HG03066 (cell line): Measurements from ENCODE around the gene SEC62.
A peak's percentile ranks its signal among the peaks of the same experiment; 100 is the strongest.

Experiments used
- ATAC-seq: cut with Tn5 transposase; IDR thresholded peaks from one replicate; pipeline ENCODE4 v1.9.1; 2021; ENCODE audit warnings: low read depth; ENCODE audit not compliant: unreplicated experiment

SEC62 gene, protein sequence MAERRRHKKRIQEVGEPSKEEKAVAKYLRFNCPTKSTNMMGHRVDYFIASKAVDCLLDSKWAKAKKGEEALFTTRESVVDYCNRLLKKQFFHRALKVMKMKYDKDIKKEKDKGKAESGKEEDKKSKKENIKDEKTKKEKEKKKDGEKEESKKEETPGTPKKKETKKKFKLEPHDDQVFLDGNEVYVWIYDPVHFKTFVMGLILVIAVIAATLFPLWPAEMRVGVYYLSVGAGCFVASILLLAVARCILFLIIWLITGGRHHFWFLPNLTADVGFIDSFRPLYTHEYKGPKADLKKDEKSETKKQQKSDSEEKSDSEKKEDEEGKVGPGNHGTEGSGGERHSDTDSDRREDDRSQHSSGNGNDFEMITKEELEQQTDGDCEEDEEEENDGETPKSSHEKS

DNA sequence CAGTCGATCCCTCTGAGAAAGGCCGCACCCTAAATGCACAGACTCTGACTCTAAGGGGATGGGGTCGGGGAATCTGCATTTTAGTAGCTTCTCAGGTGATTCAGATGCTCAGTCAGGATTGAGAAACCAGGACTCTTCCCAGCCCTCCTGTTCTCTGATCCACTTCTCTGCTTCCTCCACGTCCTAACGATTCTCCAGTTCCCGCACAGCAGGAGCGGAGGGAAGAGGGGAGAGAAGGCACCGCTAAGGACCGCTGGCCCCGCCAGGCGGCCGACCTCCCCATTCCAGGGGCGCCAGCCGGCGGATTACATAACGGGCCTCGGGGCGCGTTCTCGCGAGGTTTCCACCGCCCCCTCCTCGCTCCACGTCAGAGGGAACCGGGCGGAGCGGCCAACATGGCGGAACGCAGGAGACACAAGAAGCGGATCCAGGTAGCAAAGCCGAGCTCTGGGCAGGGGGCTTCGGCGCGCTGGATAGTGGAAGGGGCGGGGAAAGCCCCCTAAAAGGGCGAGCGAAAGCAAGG is at the start of gene SEC62:
TSS of gene SEC62 (plus strand) at position 380 of the 523 bp plus-strand sequence. CDS start at position 396, 16 bp downstream.
- ATAC-seq, result peak; percentile 90

DNA sequence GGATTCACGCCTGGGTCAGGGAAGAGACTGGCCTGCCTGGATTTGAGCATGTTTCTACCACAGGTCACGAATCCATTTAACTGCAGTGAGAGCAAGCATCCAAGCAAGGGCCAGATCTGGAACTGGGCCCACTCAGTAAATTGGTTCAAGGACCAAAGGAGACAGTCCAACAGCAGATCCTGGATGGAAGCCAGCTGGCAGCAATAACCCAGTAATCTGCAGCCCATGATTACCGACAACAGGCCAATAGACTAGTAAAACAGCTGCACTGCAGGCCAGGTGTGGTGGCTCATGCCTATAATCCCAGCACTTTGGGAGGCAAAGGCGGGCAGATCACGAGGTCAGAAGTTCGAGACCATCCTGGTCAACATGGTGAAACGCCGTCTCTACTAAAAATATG is 43.4 kb upstream of the SEC62 start:
- no peak for ATAC-seq

DNA sequence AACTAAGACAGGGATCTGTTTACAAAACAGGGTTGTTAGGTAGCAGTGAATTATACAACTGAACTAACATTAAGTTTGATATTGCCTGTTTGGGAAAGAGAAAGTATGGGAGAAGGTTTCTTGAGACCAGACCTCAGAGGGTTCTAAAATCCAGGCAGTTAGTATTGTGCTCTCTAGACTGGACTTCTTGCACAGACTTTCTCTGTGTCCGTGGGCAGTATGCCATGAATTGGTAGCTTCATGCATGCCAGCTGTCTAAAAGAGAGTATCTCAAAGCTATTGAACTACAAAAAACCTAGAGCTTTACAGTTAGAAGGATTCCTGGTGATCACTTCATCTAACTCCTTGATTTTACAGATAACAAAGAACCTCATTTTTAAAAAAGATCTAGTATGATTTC is 42.8 kb upstream of the SEC62 start:
- ATAC-seq, result no peak

DNA sequence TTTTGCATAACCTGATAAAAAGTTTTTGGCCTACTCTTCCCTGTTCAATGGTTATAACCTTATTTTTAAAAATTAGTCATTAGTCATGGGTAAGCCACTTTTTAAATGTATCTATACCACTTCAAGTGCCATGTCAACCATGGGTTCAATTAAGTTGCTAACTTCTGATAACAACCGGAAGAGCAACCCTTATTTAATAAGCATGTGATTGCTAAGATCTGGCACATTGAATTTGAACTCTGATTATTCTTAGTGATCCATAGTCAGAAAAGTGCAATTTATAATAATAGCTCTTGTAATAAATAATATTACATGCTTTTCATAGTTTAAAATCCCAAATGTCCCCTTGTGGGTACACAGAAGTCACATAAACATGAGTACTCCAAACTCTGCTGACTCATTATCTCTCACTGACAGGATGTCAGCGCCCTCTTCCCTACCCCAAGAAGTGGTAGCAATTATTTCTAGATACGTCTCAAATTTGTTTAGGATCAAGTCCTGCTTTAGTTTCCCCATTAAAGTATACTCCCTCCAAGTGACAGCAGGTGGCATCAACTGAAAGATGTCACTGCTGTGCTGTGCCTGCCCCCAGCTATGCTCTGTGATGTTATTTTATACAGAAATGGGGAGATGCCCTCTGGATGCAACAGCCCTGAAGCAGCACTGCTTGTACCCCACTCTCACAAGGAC is 36.6 kb upstream of the SEC62 start:
- no peak for ATAC-seq

DNA sequence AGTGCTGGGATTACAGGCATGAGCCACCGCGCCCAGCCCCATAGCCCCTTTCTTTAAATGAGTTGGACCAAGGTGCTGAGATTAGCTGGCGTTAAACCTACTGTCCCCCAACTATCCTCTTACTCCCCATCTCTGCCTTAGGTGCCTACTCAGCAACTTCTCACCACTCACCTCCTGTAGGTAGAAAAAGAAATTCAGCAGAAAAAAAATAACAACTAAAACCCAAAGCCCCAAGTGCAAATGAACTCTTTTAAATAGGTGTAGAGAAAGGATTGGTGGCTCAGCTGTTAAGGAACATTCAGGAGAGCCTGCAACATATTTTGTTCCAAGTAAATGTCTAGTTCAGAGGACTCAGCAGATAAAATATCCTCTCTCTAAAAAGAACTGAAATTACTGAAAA is 35.8 kb upstream of the SEC62 start:
- no peak for ATAC-seq

DNA sequence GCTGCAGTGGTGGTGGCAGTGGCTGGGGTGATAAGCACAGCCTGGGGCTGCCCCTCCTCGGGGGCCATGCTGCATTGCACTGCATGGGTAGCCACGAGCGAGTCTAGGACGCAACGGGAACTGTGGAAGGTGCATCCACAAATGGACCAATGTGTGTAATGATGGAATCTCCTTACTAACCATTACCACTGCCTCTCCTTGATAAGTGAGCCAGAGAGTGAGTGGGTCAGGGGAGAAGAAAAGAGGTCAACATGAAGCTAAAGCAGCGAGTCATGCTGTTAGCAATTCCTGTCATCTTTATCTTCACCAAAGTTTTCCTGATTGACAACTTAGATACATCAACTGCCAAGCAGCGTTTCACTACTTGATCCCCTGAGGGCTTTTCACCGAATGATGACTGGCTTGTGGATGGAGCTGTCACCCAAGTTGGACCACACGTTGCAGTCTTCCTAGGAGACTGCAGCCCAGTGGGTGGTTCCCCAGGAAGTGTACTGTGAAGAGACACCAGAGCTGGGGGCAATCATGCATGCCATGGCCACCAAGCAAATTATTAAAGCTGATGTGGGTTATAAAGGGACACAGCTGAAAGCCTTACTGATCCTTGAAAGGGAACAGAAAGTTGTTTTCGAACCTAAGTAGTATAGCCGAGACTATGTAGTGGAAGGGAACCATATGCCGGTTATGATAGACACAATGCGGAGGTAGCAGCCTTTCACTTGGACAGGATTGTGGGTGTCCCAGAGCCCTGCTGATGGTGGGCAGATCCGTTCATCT is 34.7 kb upstream of the SEC62 start:
- peak; percentile 95 for ATAC-seq

DNA sequence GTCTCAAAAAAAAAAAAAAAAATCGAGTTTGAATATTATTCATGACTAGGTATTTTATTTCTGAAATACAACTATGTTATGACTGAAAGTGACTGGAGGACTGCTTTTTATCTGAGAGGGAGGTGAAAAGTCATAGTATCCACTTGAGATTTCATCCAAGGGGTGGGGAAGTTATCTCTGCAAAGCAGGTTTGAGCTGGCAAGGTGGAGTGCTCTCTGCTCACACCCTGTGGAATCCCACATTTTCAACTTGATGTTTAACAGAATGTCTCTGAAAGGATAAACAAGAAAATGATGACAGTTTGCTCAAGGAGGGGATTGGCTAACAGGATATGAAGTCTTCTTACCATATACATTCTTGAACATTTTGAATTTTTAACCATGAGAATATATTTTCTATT is 27.3 kb upstream of the SEC62 start:
- ATAC-seq, result no peak

DNA sequence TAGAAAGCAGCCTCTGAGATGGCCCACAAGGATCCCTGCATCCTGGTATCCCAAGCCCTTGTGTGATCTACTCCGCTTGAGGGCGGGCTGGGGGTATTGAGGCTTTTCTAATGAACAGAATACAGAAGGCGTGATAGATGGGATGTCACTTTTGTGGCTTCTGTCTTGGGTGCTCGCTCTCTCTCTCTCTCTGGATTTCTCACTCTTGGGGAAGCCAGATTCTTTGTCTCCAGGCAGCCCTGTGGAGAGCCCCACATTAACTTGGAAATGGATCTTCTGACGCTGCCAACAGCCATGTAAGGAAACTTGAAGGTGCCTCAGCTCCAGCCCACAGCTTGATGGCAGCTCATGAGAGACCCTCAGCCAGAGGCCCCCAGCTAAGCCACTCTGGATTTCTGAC is 26.9 kb upstream of the SEC62 start:
- ATAC-seq, result no peak

DNA sequence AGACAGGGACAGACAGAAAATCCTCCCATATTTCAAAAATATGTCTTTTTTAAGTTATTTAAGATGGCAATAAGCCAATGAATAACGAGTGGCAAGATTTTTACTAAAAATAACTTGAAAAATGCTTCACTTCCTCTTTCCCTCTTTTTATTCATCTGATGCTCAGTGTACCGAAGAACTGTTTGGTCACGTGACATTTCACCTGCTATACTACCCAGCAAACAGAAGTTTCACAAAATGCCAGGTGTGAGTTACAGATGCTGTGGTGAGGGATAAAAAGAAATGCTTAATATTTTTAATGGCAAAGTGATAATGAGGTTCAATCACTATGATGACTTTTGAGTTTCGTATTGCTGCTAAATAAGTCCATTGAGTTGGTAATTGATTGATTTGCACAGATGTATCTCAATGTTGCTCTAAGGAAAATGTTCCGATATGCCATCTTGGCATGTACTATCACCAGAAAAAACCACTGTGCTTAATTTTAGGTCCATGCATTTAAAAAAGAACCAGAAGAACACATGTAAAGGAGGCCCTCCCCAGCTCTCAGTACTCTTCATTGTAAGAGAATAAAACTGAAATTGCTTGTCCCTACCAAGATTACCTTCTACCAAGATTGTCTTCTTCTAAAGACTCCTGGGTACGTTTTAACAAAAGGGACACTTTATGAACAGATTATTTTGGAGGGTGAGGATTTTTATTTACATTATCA is 26.0 kb upstream of the SEC62 start:
- ATAC-seq, result peak; percentile 72

DNA sequence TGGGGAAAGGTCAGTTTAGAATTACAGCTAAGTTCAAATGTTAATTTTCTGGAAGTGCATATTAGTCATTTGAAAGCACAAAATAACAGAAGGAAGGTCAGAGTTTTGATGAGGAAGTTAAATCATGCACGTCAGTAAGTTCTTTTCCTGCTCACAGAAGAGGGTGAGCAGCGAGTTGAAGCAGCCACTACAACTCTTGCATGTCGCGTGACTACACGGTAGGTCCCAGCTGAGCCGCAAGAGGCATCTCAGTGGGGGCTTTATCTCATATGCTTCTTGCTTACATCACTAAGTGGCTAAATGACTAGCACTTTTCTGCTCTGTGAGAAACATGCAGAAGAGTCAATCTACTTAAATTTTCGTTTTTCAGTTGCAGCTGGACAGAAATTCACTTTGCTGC is 21.3 kb upstream of the SEC62 start:
- ATAC-seq, result peak; percentile 76

DNA sequence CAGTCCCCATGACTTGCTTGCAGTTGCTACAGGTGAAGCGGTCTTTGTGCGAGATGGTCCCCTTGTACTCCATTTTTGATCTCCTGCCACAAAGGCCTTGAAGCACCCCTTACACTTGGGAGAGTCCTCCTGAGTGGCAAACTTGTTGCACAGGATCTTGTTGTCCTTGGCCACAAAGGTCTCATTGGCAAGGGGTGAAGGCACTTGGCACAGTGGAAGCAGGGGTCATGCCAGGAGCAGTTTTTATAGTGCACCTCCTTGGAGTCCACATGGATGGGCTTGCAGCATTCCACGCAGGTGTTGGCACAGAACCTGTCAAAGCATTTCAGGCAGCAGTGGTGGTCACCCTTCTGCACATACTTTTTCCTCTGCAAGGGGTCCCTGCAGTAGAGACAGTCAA is 20.3 kb upstream of the SEC62 start:
- ATAC-seq, result no peak

DNA sequence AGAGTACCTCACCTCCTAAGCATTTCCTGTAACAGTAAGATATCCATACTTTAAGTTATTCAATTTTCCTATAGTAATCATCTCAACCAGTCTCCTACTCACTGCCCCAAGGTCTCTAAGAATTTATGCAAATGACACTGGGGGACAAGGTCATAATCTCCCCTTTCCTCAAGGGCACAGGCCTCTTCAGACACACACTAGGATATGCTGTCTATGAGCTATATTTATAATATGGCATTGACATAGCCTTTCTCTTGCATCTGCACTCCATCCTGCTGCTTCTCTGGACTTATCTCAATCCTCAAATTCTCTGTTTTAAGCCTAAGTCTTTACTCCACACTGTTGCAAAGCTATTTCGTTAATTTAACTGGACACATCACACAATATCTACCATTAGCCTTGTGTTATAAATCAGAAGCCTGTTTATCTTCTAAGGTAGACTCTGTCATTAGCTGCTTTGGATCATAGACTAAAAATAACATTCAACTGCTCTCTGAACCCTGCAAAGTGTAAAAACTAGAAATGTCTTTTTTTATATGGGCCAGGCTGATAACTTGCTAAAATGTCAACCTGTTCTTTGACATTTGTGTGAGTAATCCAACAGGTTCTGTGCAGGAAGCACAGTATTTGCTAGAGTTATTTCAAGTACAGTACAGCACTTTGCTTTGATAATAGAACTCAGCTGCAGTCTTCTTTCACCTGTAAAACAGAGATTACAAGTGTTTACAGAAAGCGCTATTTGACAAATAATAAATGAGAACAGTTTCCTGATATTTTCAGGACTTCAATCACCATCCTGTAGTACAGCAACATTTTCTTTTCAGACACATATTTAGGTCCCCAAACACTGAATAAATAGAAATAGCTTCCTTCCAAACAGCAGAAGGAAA is 17.8 kb upstream of the SEC62 start:
- ATAC-seq, result peak; percentile 16

DNA sequence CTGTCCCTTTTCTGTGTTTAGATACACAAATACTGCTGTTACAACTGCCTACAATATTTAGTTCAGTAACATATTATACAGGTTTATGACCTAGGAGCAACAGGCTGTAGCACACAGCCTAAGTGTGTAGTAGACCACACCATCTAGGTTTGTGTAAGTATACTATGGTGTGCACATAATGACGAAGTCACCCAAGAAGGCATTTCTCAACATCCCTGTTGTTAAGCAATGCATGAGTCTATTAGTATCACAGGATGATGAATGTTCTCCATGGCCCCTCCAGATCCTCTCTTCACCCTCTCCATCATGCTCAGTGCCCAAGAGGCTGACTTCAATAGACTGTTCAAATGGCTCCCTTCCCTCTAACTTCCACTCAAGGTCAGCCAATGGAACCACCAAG is 14.6 kb upstream of the SEC62 start:
- ATAC-seq, result no peak

DNA sequence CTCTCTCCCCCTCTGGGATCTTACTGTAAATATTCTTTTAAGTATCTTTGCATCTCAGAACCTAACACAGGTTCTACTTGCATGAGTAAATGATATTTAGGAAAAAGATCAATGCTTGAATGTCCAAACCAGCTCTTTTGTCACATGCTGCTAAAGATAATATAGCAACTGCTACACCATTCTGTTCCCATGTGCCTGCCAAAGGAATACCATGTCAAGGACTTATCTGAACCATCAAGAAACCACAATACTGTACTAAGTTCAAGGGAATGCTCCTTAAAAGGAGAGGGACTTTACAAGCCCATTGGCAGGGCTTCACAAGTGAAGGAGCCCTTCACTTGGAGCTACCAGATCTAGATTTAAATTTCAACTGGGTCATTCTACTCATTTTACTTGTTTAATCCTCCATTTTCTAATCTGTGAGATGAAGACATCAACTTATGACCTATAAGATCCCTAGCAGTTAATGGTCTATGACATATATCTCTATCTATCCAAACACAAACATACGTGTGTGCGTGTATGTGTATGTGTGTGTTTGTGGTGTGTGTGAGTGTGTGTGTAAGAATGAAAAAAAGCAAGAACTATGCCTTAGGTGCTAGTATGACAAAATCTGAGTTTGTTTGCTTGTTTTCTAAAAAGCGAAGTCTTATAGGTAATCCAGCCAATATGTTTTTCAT is 13.0 kb upstream of the SEC62 start:
- no peak for ATAC-seq

DNA sequence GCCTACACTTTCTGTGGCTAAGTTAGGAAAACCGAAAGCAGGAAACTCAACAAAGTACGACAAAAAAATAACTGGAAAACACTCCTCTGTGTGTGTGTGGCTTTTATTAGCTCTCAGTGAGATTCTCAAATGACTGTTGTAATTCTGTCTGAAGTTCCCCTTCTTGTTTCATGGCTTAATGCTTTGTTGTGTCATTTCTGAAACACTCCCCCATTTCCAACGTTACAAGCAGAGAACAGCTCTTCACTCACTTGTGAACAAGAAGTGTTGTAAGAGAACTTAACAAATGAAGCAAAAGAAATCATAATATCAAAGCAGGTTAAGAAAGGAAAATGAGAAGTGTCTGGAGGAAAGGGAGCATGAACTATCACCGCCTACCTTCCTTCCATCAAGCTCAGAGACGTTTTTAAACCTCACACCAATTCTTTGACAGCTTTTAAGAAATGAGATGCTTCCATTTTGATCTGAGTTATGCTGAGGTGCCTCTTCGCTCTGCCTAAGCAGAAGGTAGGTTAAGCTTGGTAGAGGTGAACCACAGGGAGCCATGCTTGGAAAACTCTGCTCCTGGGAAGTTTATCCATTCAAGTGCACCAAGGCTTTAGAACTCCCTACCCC is 12.4 kb upstream of the SEC62 start:
- ATAC-seq, result peak; percentile 57

DNA sequence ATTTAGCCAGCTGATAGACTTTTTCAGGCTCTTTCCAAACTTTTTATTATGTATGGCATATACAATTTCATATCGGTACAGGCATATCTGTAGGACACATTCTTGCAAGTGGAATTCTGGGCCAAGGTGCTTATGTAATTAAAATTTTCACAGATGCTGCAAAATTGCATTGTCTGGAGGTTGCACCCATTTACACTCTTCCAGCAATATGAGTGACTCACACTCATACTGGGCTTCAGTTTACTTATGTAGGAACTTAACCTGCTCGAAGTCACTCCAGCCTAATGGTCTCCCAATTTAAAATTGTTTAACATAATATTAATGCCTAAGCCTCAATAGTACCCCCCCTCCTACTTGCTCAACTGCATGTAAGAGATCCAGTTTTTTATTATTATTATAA is 11.2 kb upstream of the SEC62 start:
- no peak for ATAC-seq

DNA sequence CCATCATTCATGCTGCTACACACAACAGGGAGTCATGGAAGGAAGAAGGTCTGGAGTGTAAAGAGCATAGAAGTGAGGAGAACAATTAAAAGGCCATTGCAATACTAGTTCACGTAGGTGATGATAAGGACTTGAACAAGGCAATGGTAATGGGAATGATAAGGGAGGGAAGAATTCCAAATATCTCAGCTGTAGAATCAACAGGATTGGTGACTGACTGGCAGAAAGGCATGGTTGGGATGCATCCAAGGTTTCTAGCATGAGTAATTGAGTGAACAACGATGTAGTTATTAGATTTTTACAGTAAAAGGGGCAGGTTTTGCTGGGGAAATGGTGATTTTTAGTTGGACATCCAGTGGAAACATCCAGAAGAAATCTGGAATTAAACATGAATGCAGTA is 2.4 kb upstream of the SEC62 start:
- no peak for ATAC-seq

DNA sequence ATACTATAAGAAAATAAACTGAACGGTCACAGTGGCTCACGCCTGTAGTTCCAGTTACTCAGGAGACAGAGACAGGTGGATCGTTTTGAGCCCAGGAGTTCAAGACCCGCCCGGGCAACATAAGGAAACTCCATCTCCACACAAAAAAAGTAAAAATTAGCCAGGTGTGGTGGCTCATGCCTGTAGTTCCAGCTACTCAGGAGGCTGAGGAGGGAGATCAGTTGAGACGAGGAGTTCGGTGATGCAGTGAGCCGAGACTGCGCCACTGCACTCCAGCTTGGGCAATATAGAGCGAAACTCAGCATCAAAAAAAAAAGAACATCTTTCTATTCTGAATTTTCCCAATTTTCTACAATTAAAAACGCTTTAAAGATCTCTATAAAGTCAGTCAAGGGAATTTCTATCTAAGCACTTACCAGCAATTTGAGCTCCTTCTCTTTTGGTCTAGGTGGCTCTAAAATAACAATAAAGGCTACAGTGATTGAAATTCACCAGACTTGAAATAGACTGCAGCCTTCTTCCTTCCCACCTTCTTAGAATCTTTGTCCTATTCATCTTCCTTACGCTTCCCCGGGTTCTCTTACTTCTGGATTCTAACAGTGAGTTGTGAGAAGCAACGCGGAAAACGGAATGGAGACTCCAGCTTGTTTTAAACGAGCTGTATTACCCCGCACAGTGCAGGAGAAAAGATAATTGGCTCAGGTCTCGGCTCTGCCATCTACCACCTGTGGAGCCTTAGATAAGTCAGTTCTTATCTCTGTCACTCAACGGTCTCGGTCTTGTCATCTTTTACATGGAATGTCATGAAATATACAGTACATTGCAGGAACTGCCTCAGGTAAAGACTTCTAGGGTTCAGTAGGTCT is 812 bp upstream of the SEC62 start:
- peak; percentile 25 for ATAC-seq
